Bronchial epithelial cell (primary cell): ENCODE data around the gene ASNSD1. TPM values are rescaled to one million over a fixed set of nuclear protein-coding genes. Genes with fewer than 3 reads are reported as not detected.

Source experiments
- total RNA-seq: library from RNA; depleted of rRNA; stranded (reverse); fragments of >200 nt; gene quantifications from 2 replicates; pipeline ENCODE4 v1.2.1, GENCODE V29; 2014

ASNSD1 gene
- total RNA-seq, 1 donor from 2014 or later = 36.6 TPM

Other genes with a start within 250 kb of the ASNSD1 start
- 41.1 and 42.5 TPM in 2 replicates for gene WDR75, start 220.0 kb upstream of the ASNSD1 start, total RNA-seq
- gene SLC40A1, start 80.7 kb upstream of the ASNSD1 start, total RNA-seq = 1.0 and 1.1 TPM in 2 replicates
- 2.1 and 3.7 TPM in 2 replicates for gene ANKAR, start 13.2 kb downstream of the ASNSD1 start, total RNA-seq
- 2.8 and 6.6 TPM in 2 replicates for gene OSGEPL1, start 101.3 kb downstream of the ASNSD1 start, total RNA-seq
- gene ORMDL1, start 122.9 kb downstream of the ASNSD1 start, total RNA-seq = 38.9 and 46.9 TPM in 2 replicates
- 22.3 and 22.6 TPM in 2 replicates for gene PMS1, start 123.0 kb downstream of the ASNSD1 start, total RNA-seq